Endometrial microvascular endothelial cells (primary cell): ENCODE measurements around the gene TBC1D22A. TPM values are rescaled to one million over a fixed set of nuclear protein-coding genes. Genes with fewer than 3 reads are reported as not detected.
"Not testable (repeated sequence)": the region's sequence is repeated elsewhere in the genome, so short reads cannot be mapped to it uniquely, and the experiment has no call there.

Source experiments
- in situ Hi-C: cut with HindIII; loops from 2 replicates; pipeline ENCODE4 v1.10.0; 2017; ENCODE audit warnings: low sequenced_read_pairs, low pct_unique_long_range_greater_than_20kb; ENCODE audit errors: inconsistent ontology term
- total RNA-seq: library from RNA; depleted of rRNA; stranded (reverse); fragments of >200 nt; gene quantifications from one replicate; pipeline ENCODE4 v1.2.3, GENCODE V29; 2015; ENCODE audit errors: inconsistent ontology term

TBC1D22A gene
- total RNA-seq, 1 donor from 2014 or later = 20.0 TPM

DNA sequence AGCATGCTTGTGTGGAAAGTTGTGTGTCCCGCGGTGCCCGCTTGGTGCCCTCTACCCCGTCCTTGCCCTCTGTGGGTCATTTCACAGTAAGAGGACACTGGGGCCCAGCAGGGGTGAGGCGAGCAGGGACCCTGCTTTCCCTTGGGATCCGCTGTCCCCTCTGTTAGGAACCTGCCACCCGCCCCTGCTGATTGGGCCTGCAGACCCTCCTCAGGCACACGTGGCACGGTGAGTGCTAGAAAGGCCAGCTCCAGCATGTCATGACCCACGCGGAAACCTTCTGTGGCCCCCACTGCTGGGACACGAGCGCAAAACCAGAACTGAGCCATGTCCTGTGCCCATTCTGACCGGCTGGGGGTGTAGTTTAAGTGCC is 353.1 kb downstream of the TBC1D22A start:
- in situ Hi-C loops = no loop called here

DNA sequence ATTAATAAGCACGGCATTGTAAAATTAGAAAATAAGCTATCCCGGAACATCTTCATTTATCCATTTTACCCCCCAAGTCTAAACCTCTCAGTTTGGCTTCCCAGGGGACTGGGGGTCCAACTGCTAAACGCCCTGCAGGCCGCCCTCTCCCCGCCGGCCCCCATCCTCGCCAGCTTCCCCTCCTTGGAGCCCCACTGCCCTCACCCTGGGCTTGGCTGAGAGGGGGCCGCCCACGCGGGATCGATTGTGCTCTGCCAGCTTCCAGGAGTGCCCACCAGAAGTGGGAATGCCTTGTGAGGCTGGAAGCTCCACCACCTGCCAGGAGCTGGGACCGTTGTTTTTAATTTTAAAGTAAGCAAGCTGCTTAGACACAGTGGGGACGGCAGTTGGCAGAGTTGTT is 353.5 kb downstream of the TBC1D22A start:
- in situ Hi-C loops = no loop called here

DNA sequence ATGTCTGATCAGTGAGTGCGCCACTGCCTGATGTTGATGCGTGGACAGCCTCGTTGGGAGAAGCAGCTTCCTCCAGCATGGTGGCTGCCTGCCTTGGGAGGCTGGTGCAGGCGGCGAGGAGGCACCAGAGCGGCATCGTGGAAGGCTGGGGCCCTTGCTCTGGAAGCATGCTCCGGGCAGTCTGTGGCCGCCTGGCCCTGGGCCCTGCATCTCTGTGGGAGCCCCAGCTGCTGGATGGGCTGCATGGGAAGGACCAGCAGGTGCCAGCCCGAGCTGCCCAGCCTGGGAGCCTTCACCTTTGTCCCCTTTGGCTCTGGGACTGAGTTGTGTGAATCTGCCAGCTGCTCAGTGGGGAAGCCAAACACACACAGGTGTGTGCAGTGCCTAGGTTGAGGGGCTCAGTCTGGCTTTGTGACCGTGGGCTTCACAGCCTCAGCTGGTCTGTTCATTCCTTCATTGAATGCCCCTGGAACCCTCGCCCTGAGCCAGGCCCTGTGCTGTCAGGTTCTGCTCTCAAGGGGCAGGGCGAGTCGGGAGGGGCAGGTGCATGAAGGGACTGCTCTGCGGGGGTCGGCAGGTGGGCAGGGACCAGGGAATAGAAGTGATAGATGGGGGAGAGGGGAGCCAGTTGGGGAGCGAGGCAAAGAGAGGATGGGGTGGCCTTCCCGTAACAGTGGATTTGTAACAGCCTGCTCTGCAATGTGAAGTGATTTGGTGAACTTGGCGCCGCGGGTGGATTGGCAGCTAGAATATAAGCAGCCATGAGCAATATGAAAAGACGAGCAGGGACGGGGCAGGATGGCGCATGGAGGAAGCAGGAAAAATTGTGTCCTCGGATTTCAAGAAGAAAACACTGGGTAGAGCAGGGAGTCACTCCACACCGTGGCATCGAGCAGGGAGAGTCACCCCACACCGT is 354.2 kb downstream of the TBC1D22A start:
- in situ Hi-C loops = no loop called here

DNA sequence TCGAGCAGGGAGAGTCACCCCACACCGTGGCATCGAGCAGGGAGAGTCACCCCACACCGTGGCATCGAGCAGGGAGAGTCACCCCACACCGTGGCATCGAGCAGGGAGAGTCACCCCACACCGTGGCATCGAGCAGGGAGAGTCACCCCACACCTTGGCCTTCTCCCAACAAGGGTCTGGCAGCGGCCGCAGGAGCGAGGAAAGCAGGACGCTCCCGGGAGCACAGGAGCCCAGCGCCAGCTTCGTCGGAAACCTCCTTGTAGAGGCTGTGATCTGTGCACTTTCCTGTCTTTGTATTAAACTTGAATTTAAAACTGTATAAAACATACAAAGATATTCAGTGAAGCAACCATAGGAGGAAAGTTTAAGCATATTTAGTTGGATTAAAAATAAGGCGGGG is 355.0 kb downstream of the TBC1D22A start:
- in situ Hi-C loops = not testable (repeated sequence)

DNA sequence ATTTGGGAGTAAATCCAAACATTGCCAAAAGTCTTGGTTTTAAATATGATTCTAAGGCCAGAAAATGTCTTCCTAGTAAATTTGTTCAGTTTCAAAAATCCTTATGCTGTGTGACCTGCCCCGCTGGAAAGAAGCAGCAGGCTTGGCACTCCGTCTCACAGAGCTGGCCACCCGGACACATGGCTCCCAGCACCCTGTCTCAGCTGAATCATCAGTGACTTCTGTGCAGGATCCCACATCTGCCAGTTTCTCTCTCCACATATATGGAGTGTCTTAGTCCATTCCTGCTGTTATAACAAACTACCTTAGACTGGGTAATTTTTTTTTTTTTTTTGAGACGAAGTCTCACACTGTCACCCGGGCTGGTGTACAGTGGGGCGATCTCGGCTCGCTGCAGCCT is 356.7 kb downstream of the TBC1D22A start:
- in situ Hi-C loops = no loop called here

DNA sequence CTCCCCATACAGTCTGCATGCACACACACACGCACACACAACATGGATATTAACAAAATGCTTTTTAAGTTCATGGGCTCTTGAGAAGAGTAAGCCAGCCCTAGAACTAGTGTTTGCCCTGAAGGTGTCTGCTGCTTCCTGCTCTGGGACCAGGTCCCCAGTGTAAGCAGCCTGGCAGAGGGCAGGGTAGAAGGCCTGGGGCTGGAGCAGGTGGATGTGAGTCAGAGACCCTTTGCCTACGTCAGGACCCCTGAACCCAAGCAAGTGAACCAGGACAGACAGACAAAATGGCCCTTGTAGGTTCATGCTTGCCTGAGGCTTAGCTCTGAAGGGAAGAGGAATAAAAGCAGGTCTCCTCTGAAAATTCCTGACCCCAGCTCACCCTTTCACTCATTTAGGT is 357.9 kb downstream of the TBC1D22A start:
- in situ Hi-C loops = no loop called here

DNA sequence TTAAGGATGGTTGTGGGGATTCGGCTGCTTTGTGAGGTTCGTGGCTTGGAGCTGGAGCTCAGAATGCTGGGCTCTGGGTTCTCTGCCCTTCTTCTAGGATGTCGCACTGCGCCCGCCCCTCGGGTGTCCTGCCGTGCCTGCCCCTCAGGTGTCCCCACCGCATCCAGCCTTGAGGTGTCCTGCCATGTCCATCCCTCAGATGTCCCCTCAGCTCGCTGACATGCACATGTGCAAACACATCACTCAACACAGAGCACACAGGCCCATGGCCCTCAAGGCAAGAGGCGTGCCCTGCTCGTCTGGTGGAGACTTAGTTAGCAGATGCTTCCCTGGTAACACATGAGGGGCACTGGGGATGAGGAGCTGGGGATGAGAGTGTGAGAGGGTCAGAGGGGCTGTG is 359.3 kb downstream of the TBC1D22A start:
- in situ Hi-C loops = no loop called here

DNA sequence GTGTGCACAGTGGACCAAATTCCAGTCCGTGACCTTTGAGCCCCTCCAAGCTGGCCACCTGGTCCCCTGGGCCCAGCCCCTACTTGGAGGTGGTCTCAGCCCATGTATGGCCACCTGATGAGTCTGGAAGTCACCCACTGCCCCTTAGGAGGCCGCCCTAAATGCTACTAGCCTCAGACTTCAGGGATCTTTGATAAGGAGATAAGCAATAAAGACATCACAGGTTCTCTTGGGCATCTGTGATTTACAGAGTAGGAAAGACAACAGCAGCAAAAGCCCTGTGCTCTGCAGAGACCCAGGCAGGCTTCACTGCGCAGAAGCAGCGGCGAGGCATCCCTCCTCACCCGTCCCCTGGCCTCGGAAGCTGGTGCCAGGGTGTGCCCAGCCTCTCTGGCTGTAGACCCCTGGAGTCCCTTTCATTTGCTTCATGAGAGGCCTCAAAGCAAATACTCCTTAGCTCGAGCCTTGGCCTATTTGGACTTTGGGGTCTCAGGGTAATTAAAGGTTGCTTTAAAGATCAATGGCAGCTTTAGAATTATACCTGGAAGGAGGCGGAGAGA is 360.1 kb downstream of the TBC1D22A start:
- in situ Hi-C loops = no loop called here

DNA sequence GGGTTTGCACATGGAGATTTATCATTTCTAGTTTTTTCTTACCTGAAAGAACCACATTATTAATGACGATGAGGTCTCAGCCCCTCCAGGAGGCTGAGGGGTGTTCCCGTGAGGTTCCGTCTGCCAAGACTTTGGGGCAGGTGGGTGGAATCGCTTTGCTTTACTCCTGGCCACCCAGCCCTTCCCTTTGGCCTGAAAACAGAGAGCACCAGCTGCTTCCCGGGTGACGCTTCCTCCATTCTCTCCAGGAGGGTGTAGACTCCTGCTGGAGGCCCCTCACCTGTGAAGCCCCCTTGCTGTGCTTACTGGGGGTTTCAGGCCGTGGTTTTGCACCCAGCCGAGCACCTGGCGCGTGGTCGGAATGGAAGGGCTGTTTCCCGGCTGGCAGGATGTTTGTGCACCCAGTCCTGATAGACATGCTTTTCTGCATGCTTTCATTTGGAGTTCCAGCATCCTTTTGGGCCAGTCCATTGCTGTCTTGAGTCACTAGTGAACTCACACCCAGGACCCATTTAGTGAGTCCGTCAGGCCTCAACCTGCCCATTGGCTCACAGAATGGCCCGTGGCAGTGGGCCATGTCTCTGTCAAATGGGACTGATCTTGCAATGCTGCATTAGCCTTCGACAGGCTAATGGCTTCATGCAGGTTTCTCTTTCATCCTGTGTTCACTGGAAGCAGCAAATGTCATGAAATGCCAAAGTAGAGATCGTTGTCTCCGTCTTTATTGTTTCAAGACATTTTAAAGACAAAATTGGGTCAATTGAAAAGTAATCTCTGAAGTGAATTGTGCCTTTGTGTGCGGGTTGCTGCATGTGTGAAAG is 360.8 kb downstream of the TBC1D22A start:
- in situ Hi-C loops = no loop called here

DNA sequence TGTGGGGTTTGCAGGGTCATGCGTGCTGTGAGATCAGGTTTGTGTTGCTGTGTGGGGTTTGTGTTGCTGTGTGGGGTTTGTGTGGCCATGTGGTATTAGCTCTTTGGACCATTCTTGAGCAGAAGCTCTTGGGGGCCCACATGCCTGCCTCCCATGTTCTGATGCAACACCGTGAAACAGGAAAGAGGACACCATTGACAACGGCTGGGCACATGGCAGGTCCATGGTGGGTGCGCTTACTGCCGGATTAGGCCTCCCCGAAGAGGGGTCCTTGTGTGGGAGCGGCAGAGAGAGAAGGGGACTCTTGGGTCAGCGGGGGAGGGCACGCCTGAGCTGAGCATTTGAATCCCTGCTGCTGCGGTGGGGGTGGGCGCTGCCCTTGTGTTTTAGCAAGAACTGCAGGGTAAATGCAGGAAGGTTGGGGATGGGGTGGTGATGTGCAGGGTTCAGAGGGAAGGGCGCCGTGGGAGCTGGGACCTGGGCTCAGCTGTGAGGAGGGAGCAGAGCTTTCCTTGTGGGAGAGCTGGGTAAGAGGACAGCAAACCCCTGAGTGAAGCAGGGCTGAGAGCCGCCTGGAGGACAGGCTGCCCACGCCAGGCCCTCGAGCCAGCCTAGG is 361.5 kb downstream of the TBC1D22A start:
- in situ Hi-C loops = no loop called here

DNA sequence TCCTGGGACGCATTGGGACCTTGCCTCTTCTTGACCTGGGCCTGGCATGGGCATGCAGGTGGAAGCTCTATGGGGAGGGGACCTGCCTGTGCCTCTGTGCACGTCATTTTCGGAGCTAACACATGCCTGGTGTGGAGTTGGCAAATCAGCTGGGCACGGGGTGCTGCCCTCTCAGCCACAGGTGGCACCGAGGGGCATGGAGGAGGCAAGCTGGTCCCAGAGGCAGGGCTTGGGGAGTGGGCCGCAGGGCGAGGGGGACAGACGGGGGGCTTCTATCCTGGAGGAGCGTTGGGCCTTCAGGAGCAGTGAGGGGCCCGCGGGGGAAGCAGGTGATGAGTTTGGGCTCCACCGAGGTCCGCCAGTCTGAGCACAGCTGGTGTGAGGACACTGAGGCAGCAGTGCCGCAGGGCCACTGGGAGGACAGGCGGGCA is 362.0 kb downstream of the TBC1D22A start:
- in situ Hi-C loops = no loop called here

DNA sequence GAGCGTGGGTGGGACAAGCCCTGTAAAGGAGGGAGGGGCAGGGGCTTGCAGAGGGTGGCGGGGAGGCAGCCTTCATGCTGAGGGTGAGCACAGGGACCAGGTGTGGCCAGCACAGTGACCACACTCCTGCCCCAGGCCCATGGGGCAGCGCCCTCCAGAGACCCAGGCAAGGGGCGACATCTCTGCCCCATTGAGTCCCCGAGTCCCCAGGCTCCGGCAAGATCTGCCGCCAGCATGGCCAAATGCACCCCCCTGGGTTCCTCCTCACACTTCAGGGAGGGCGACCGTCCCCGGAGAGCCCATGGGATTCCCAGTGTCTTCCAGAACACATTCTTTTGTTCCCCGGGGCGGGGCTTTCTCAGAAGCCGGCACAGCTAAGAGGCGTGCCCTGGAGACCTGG is 362.5 kb downstream of the TBC1D22A start:
- in situ Hi-C loops = no loop called here

DNA sequence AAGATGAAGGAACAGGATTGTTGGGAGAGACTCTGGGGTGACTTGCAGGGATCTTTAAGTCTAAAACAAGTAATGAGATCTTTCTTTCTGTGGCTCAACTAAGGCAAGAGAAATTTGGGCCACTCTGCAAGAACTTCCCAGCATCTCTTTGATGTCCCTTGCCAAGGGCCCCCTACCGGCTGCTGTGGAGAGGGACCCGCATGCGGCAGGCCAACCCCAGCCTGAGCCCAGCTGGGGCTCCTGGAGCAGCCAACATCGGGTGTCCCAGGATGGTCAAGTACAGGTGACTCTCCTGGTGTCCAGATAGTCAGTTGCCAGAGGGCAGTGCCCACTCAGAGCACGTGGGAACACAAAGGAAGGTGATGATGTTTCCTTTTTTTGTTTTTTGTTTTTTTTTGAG is 363.2 kb downstream of the TBC1D22A start:
- in situ Hi-C loops = no loop called here

DNA sequence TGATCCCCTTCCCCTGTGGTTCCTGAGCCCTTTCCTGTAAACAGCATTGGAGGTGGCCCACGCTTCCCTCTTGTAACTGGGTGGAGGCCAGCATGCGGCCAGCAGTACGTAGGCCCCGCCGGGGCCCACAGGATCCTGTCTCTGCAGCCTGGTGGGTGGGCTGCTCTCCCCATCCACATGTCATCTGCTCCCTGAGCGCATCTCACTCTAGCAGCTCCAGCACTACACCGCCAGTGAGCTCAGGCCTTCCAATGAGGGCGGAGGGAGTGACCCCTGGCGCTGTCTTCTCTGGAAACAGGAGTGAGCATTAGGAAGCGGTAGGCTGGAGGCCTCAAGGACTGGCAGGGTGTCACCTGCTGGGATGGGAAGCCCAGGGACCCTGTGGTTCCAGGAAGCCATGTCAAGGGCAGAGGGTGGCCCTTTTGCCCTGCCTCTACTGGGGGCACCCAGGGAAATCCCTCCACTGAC is 363.9 kb downstream of the TBC1D22A start:
- in situ Hi-C loops = no loop called here

DNA sequence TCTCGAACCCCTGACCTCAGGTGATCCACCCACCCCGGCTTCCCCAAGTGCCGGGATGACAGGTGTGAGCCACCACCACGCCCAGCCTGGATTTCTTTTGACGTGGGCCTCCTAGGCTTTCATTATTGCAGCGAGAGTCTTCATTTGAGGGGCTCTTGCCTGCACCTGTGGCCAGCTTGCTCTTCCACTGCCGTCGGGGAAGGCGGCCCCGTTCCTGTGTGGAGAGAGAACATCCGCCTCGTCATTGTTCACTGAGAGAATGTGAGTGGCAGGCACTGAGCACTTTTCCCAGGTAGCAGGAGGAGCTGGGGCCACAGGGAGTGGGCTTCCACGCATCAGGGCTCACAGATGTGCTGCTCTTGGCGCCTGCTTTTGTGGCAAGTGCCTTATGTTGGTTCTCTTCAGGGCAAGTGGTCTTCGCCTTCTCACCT is 365.0 kb downstream of the TBC1D22A start:
- in situ Hi-C loops = no loop called here

DNA sequence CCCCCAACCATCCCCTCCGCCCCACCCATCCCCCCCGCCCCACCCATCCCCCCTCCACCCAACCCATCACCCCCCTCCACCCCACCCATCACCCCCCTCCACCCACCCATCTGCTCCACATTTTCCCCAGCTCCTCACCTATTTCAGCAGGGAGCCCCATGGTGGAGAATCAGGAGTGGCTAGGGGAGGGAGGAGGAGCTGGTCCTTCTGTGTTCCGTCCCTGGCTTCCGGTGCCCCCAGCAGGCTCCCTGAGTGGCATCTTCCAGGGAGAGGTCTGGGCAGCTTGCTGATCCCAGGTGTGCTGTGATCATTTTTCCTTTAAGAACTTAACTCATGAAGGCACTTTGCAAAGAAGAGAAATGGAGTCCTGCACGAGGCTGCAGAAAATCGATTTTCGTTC is 365.8 kb downstream of the TBC1D22A start:
- in situ Hi-C loops = no loop called here

DNA sequence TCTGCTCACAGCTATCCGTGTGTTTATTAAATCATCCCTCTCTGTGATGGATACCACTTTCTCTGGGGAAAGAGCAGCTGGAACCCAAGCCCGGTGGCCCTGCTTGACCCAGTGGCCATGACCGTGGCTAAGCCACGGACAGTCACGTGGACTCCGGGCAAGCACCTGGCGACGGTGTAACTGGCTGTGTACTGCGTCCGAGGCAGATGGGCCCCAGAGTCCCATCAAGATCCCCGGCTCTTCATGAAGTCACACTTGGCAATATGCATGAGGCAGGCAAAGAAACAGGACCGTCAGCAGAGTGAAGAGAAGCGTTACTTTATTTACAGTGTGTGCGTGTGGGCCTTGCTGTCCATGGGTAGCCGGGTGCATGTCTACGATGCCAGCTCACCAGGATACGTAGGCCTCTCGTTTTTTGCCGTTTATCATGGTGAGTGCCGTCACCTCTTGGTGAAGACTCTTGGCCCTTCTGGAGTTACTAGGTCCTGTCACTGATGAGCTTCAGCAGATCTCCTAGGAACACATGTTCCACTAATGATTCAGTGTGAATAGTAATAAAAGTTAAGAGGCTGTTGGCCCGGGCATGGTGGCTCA is 366.3 kb downstream of the TBC1D22A start:
- in situ Hi-C loops = no loop called here

DNA sequence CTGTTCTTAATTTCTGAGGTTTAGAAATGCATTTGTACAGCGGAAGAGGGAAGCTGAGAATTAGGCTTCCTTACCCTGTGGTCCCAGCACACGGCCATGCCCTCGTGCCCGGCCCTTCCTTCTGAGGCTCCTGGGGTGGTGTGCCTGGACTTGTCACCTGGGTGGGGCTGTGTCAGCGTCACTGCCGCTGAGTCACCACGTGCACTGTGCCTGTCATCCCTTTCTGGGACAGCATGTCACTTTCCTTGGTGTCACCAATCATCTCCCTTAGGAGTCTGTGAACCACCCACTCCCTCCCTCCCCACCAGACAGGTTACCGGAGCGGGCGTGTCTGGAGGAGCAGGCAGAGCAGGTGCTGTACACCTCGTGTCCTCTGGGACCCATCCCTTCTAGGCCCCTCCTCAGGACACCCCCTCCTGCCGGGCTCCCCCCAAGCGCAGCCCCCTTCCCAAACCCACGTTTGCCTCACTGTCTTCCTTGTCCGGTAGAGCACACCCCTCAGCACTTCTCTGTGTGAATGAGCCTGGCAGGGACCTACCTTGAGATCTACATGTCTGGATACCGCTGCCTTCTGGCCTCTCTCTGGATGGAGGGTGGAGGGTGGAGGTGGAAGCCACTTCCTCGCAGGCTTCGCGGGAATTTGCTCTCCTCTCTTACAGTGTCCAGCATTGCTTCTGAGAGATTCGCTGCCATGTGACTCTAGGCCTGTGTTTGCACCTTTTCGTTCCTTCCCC is 367.6 kb downstream of the TBC1D22A start:
- in situ Hi-C loops = no loop called here
